ENCODE measurements around the gene RASGRF1.
"Not testable (repeated sequence)": the region's sequence is repeated elsewhere in the genome, so short reads cannot be mapped to it uniquely, and the experiment has no call there.

Gene RASGRF1

DNA sequence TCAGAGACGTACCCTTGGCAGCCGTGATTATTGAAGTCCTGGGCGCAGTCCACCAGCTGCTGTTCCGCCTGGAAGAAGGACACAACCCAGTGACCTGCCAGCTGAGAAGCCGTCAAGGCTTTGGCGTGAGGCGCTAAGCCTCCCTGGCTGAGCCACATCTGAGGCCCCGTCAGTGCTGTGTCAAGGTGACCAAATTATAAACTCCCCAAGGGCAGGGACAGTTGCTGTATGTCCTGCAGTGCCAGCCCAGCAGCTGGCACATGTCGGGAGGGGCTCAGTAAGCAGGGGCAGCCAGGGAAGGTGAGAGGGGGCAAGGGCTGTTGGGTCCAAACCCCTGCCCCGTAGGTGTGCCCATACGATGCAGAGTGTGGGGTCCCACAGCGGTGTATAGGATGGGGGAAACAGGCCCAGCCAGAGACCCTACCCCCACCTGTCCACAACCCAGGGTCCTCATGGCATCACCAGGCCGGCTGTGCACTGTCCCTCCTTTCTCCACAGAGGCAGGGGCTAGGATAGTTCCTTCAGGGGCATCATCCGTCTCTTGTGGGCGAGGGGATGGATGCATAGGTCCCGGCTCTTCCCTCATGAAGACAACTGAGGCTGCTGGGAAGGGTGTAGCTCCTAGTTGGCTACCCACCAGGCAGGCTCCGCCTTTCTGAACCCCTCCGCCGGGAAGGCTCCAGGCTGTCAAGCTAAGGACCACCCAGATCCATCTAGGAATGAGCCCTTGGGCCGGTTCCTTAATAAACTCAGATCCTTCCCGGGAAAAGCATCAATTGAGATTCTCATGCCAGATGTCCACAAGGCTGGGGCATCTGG is 158.9 kb downstream of the RASGRF1 start:
- no peak for DNase-seq (ENCODE audit: low spot score)

GRCh38 chr15:78930577-78931388 is 159.8 kb downstream of the RASGRF1 start:
- no peak for DNase-seq (ENCODE audit: low spot score)

- DNase-seq (ENCODE audit: low spot score): no peak
These were observed 160.9 kb downstream of the RASGRF1 start for GRCh38 chr15:78929536-78930264.

- DNase-seq (ENCODE audit: low spot score): no peak
These were observed 161.9 kb downstream of the RASGRF1 start for GRCh38 chr15:78928616-78929093.

DNA sequence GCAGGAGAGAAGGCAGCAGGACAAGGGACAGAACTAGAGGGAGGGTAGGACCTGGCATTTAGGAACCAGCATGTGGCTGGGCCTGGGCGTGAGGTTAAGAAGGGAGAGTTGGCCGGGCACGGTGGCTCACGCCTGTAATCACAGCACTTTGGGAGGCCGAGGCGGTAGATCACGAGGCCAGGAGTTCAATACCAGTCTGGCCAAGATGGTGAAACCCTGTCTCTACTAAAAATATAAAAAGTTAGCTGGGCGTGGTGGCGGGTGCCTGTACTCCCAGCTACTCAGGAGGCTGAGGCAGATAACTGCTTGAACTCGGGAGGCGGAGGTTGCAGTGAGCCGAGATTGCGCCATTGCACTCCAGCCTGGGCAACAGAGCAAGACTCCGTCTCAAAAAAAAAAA is 162.4 kb downstream of the RASGRF1 start:
- DNase-seq (ENCODE audit: low spot score): not testable (repeated sequence)

DNA sequence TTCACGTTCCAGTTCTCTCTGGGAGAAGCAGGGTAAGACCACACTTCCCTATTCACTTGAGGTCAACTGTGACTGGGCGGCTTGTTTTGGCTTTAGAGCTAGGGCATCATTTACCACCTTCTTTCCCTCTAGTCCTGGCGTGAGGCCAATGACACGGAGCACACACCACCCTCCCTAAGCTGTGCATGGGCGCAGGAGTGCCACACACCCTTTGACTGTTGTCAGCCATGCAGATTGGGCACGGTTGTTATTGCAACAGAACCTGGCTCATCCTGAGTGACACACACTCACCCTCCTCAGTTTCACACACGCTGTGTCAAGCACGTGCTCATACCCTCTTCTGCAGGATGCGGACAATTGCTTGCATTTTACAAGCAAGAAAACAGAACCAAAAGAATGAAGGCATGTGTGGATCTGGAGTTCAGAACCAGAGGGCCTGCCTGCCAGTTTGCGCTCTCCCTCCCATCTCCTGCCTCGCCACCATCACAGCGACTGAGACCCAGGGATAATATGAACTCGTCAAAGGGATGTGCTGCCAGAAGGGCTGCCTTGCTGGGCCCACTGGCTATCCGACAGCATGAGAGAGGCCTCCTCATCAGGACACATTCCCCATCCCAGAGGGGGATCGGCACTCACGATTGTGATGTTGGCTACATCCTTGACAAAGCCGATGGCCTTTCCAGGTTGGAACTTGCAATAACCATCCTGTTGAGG is 163.3 kb downstream of the RASGRF1 start:
- DNase-seq (ENCODE audit: low spot score): no peak

- no peak for DNase-seq (ENCODE audit: low spot score)
These were observed 164.4 kb downstream of the RASGRF1 start for GRCh38 chr15:78925956-78926743.

- no peak for DNase-seq (ENCODE audit: low spot score)
These were observed 165.4 kb downstream of the RASGRF1 start for GRCh38 chr15:78925076-78925624.

GRCh38 chr15:78923480-78924360 is 166.9 kb downstream of the RASGRF1 start:
- no peak for DNase-seq (ENCODE audit: low spot score)

DNA sequence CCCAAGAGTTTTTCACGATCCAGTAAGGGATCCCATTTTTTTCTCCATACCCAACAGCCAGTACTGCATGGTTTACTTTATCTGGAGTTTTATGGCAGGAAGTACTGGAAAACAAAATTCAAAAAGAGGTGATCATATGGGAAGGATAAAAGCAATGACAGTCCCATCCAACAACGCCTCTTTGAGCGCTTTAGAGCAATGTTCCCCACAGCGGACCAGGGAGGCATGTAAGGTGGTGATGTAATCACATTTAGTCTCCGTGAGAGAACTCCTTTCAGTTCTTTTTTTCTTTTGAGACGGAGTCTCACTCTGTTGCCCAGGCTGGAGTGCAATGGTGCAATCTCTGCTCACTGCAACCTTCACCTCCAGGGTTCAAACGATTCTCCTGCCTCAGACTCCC is 167.6 kb downstream of the RASGRF1 start:
- DNase-seq (ENCODE audit: low spot score): no peak

GRCh38 chr15:78922527-78922926 is 168.1 kb downstream of the RASGRF1 start:
- no peak for DNase-seq (ENCODE audit: low spot score)

DNA sequence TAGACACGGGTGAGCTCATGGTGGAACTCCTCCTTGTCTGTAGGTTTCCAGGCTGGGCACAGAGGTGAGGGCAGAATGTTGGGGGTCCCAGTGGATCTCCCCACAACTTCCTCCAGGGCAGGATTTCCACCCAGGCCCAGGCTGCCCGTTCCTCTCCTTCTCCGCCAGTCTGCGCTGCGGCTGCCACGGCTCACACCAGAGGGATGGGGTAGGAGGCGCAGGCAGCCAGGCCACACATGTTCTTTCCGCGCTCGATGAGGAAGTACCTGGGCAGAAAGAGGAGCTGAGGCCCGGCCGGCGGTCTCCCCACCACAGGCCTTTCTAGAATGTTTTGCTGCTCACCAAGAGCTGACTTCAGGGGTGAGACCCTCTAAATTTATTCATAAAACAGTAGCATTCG is 168.6 kb downstream of the RASGRF1 start:
- DNase-seq (ENCODE audit: low spot score): no peak

- no peak for DNase-seq (ENCODE audit: low spot score)
These were observed 169.1 kb downstream of the RASGRF1 start for GRCh38 chr15:78921517-78921916.

GRCh38 chr15:78917888-78918287 is 172.7 kb downstream of the RASGRF1 start:
- no peak for DNase-seq (ENCODE audit: low spot score)

DNA sequence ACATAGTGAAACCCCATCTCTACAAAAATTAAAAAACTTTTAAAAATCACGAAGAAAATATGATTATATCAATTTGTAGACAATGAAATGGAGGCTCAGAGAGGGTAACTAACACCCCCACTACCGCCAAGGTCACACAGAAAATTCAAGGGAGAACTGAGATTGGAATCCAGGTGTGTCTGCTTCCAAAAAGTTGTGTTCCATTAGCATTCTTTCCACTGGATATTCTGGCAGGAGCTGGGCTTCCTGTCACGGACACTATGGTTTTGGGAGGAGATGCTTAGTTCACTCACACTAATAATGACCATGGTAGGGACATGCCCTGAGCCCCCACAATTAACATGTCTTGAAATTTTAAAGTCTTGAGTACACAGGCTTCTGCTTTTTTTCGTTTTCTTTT is 174.5 kb downstream of the RASGRF1 start:
- DNase-seq (ENCODE audit: low spot score): no peak

GRCh38 chr15:78915341-78916087 is 175.1 kb downstream of the RASGRF1 start:
- no peak for DNase-seq (ENCODE audit: low spot score)

GRCh38 chr15:78914027-78914764 is 176.4 kb downstream of the RASGRF1 start:
- no peak for DNase-seq (ENCODE audit: low spot score)

DNA sequence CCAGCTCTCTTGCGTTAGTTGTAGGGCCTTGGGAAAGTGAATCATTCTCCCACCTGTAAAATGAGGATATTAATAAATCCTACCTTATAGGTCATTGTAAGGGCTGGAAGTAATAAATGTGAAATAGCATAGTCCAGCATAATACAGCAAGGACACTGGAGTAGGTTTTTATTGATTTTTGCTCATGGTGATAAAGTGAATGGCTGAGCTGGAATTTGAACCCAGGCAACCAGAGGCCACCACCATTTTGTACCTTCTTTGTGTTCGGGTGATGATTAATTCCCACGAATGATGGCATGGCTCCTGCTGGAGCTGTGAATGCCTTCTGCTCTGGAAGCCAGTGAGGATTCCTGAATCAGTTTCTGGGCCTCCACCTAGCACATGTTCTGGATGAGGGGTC is 177.6 kb downstream of the RASGRF1 start:
- DNase-seq (ENCODE audit: low spot score): no peak
